ENCODE results near the gene PIK3R5.

Gene PIK3R5

GRCh38 chr17:8849311-8850041 is 116.0 kb downstream of the PIK3R5 start:
- DNase-seq, result no peak

GRCh38 chr17:8847891-8848290 is 117.6 kb downstream of the PIK3R5 start:
- no peak for DNase-seq

GRCh38 chr17:8846768-8847211 is 118.7 kb downstream of the PIK3R5 start:
- no peak for DNase-seq

GRCh38 chr17:8844229-8845218 is 121.0 kb downstream of the PIK3R5 start:
- no peak for DNase-seq

- DNase-seq, result no peak
Measured at GRCh38 chr17:8843344-8843743, 122.2 kb downstream of the PIK3R5 start.

- no peak for DNase-seq
Measured at GRCh38 chr17:8841844-8842243, 123.7 kb downstream of the PIK3R5 start.

- no peak for DNase-seq
Measured at GRCh38 chr17:8839410-8839935, 126.0 kb downstream of the PIK3R5 start.

- DNase-seq, result no peak
Measured at GRCh38 chr17:8838551-8839095, 126.9 kb downstream of the PIK3R5 start.

GRCh38 chr17:8837563-8838075 is 127.9 kb downstream of the PIK3R5 start:
- no peak for DNase-seq

- DNase-seq, result no peak
Measured at GRCh38 chr17:8836821-8837562, 128.5 kb downstream of the PIK3R5 start.

GRCh38 chr17:8835631-8836364 is 129.7 kb downstream of the PIK3R5 start:
- DNase-seq, result no peak

GRCh38 chr17:8835106-8835505 is 130.4 kb downstream of the PIK3R5 start:
- no peak for DNase-seq

- no peak for DNase-seq
Measured at GRCh38 chr17:8832711-8833352, 132.7 kb downstream of the PIK3R5 start.

- no peak for DNase-seq
Measured at GRCh38 chr17:8831234-8831849, 134.2 kb downstream of the PIK3R5 start.

GRCh38 chr17:8830141-8830540 is 135.4 kb downstream of the PIK3R5 start:
- no peak for DNase-seq

GRCh38 chr17:8829036-8829941 is 136.2 kb downstream of the PIK3R5 start:
- DNase-seq, result no peak

All from CD4-positive, alpha-beta T cell treated with Interleukin-4 for 4 hours (primary cell).